Lower leg skin (tissue), 4 donors: ENCODE data around the gene BPHL. TPM values are rescaled to one million over a fixed set of nuclear protein-coding genes. Genes with fewer than 3 reads are reported as not detected.
A peak's percentile ranks its signal among the peaks of the same experiment; 100 is the strongest.

Experiments used
- DNase-seq, 2 donors: peaks; one replicate each; pipeline ENCODE4 v3.0.0-alpha.2; 2019; ENCODE audit warnings: low spot score in 2 of 2
- H3K4me3 ChIP-seq: fragments of 200-600 bp; sonication (generic); 2 replicates; pipeline ENCODE4 v1.5.1; 2017; ENCODE audit warnings: mild to moderate bottlenecking, low read depth; ENCODE audit not compliant: poor library complexity, severe bottlenecking
- CTCF ChIP-seq, 3 donors: fragments of 450-650 bp; IDR thresholded peaks; one replicate each; pipeline ENCODE4 v1.5.1; 2016; ENCODE audit warnings: antibody characterized with exemption in 3 of 3, mild to moderate bottlenecking in 3 of 3, moderate library complexity in 2 of 3
- POLR2A ChIP-seq, 2 donors: fragments of 450-650 bp; IDR thresholded peaks; one replicate each; pipeline ENCODE4 v1.6.1; 2016 to 2017; ENCODE audit warnings: antibody characterized with exemption in 2 of 2, mild to moderate bottlenecking in 1 of 2, moderate library complexity in 1 of 2
- WGBS, 2 donors: methylation state at CpG; one replicate each; pipeline ENCODE4 v1.1.5; 2018; 5-methylcytosine and 5-hydroxymethylcytosine counted together
- intact Hi-C: fragments of 100-400 bp; cut with DNase I; formaldehyde crosslinking; loops from one replicate; pipeline ENCODE4 v1.15.0; 2023; ENCODE audit warnings: low total_unique reads
- total RNA-seq, 4 donors: library from RNA; depleted of rRNA; stranded (reverse); fragments of >200 nt; gene quantifications; one replicate each; pipeline ENCODE4 v1.1.0, GENCODE V29; 2016

Gene BPHL
- total RNA-seq, 4 donors from 2014 or later: 14.9 to 30.4 (median 23.3) TPM

GRCh38 chr6:3108746-3109414 lies 9.6 kb upstream of the BPHL start:
- no peak for DNase-seq
- H3K4me3 ChIP-seq: no peak overlapping the region
- intact Hi-C loops: no loop called here
- whole genome bisulfite sequencing, 2 donors: 77 to 87% methylated on average over 10 of the region's 10 CpGs
- no peak for TF ChIP-seq POLR2A (IDR thresholded peaks at IDR 0.05)
- TF ChIP-seq CTCF (IDR thresholded peaks at IDR 0.05): no peak

- no peak overlapping the region for H3K4me3 ChIP-seq
- TF ChIP-seq CTCF (IDR thresholded peaks at IDR 0.05) (no peak), POLR2A (IDR thresholded peaks at IDR 0.05) (no peak)
- DNase-seq: no peak
- WGBS, 2 donors: 65 to 68% methylated on average over 3 of the region's 3 CpGs
- intact Hi-C loops: no loop called here
Observed at GRCh38 chr6:3109761-3110160, 8.8 kb upstream of the BPHL start.

- intact Hi-C loops: no loop called here
- H3K4me3 ChIP-seq: no peak overlapping the region
- 93 to 95% methylated on average over 5 to 6 of the region's 6 CpGs for WGBS, 2 donors
- no peak for DNase-seq
- TF ChIP-seq POLR2A (IDR thresholded peaks at IDR 0.05) (no peak), CTCF (IDR thresholded peaks at IDR 0.05) (no peak)
Observed at GRCh38 chr6:3114377-3114776, 4.1 kb upstream of the BPHL start.

- intact Hi-C loops: no loop called here
- peak overlapping the region; percentile 71 for H3K4me3 ChIP-seq
- no peak for DNase-seq
- TF ChIP-seq CTCF (IDR thresholded peaks at IDR 0.05) (no peak), POLR2A (IDR thresholded peaks at IDR 0.05) (no peak)
- WGBS, 2 donors: 3 to 5% methylated on average over 8 of the region's 8 CpGs
Observed at GRCh38 chr6:3117912-3118352, 579 bp upstream of the BPHL start.

- peak overlapping the region; percentile 71 for H3K4me3 ChIP-seq
- intact Hi-C loops: no loop called here
- WGBS, 2 donors: 20 to 24% methylated on average over 18 to 19 of the region's 19 CpGs
- peak; percentile 27 to 82 for DNase-seq
- no peak for TF ChIP-seq POLR2A (IDR thresholded peaks at IDR 0.05)
- no peak for TF ChIP-seq CTCF (IDR thresholded peaks at IDR 0.05)
Observed at GRCh38 chr6:3119040-3119723, 671 bp downstream of the BPHL start.
